ENCODE data around the gene DDX41.

DDX41 gene

GRCh38 chr5:177510567-177511053, 6.2 kb downstream of the DDX41 start:
- Histone ChIP-seq H3K36me3 (peaks cover 56% of the 10 kb centered on the region), H3K4me1 (ENCODE audit: control insufficient read depth in 1 of 2, insufficient read depth in 1 of 2, low read depth in 1 of 2, low read length in 1 of 2) (peaks cover 50 to 65% of the 10 kb centered on the region in 2 experiments), H3K27me3 (no peaks in the 10 kb centered on the region), H3K9me3 (no peaks in the 10 kb centered on the region), H3K4me3 (ENCODE audit: low read depth in 1 of 2, low read length in 1 of 2) (peak overlapping the region; percentile 88 to 100), H3K27ac (peak overlapping the region; percentile 99)
- TF ChIP-seq CTCF (IDR thresholded peaks at IDR 0.05), result peak; percentile 54

- peak overlapping the region; percentile 99 for H3K27ac ChIP-seq
- H3K4me3 ChIP-seq (ENCODE audit: low read depth in 1 of 2, low read length in 1 of 2), result peak overlapping the region; percentile 88 to 100
- H3K36me3 ChIP-seq, result peaks cover 61% of the 10 kb centered on the region
- no peaks in the 10 kb centered on the region for H3K27me3 ChIP-seq
- H3K9me3 ChIP-seq, result no peaks in the 10 kb centered on the region
- peaks cover 54 to 65% of the 10 kb centered on the region in 2 experiments for H3K4me1 ChIP-seq (ENCODE audit: control insufficient read depth in 1 of 2, insufficient read depth in 1 of 2, low read depth in 1 of 2, low read length in 1 of 2)
- TF ChIP-seq CTCF (IDR thresholded peaks at IDR 0.05), result no peak
Measured at GRCh38 chr5:177509991-177510566, 6.7 kb downstream of the DDX41 start.

- no peaks in the 10 kb centered on the region for H3K9me3 ChIP-seq
- TF ChIP-seq CTCF (IDR thresholded peaks at IDR 0.05), result peak; percentile 50
- H3K27ac ChIP-seq, result peak within 1 kb of the TSS; percentile 99
- H3K4me3 ChIP-seq (ENCODE audit: low read depth in 1 of 2, low read length in 1 of 2), result peak within 1 kb of the TSS; percentile 88 to 100
- H3K36me3 ChIP-seq, result peaks cover 61% of the 10 kb centered on the region
- peaks cover 56 to 67% of the 10 kb centered on the region in 2 experiments for H3K4me1 ChIP-seq (ENCODE audit: control insufficient read depth in 1 of 2, insufficient read depth in 1 of 2, low read depth in 1 of 2, low read length in 1 of 2)
- H3K27me3 ChIP-seq, result no peaks in the 10 kb centered on the region
Measured at GRCh38 chr5:177509381-177509951, 7.3 kb downstream of the DDX41 start, which contains the start of gene DOK3. Gene DOK3 (minus strand): TSS chr5:177509826. CDS start chr5:177509540, 286 bp downstream.

- Histone ChIP-seq H3K27ac (peak overlapping the region; percentile 99), H3K9me3 (no peaks in the 10 kb centered on the region), H3K4me1 (ENCODE audit: control insufficient read depth in 1 of 2, insufficient read depth in 1 of 2, low read depth in 1 of 2, low read length in 1 of 2) (peaks cover 56 to 67% of the 10 kb centered on the region in 2 experiments), H3K36me3 (peaks cover 64% of the 10 kb centered on the region), H3K27me3 (no peaks in the 10 kb centered on the region), H3K4me3 (ENCODE audit: low read depth in 1 of 2, low read length in 1 of 2) (peak overlapping the region; percentile 88 to 100)
- TF ChIP-seq CTCF (IDR thresholded peaks at IDR 0.05), result no peak
Measured at GRCh38 chr5:177508837-177509236, 7.9 kb downstream of the DDX41 start.

GRCh38 chr5:177508221-177508611, 8.5 kb downstream of the DDX41 start:
- Histone ChIP-seq H3K27ac (peak overlapping the region; percentile 99), H3K36me3 (peaks cover 65% of the 10 kb centered on the region), H3K4me1 (ENCODE audit: control insufficient read depth in 1 of 2, insufficient read depth in 1 of 2, low read depth in 1 of 2, low read length in 1 of 2) (peaks cover 56 to 67% of the 10 kb centered on the region in 2 experiments), H3K9me3 (no peaks in the 10 kb centered on the region), H3K4me3 (ENCODE audit: low read depth in 1 of 2, low read length in 1 of 2) (peak overlapping the region; percentile 88 to 100), H3K27me3 (no peaks in the 10 kb centered on the region)
- peak; percentile 42 for TF ChIP-seq CTCF (IDR thresholded peaks at IDR 0.05)

All from neutrophil (primary cell).